Adrenal gland (tissue), 5 donors: Measurements from ENCODE around the gene SMIM12.

Experiments used
- POLR2A ChIP-seq, 2 donors: fragments of 450-650 bp; IDR thresholded peaks; one replicate each; pipeline ENCODE4 v1.6.1; 2017; ENCODE audit warnings: antibody characterized with exemption in 2 of 2, mild to moderate bottlenecking in 2 of 2, moderate library complexity in 1 of 2
- TF ChIP-seq, protein P1 (sequence below), 6 experiments: fragments of 450-650 bp in 4 of 6; fragments of 200-600 bp in 2 of 6; sonication (generic) in 1 of 6; IDR thresholded peaks; 1 replicate in 5 of 6; 2 replicates in 1 of 6; pipeline versions ENCODE4 v1.5.1 to v1.8.0; 2016 to 2021; ENCODE audit warnings: antibody characterized with exemption in 6 of 6, mild to moderate bottlenecking in 2 of 6, moderate library complexity in 1 of 6
- donor health status: DM: no; HTN: no; CAD: no.

GRCh38 chr1:34901919-34902318 is 42.4 kb upstream of the SMIM12 start:
- no peak for TF ChIP-seq POLR2A (IDR thresholded peaks at IDR 0.05)
- TF ChIP-seq, protein P1, sequence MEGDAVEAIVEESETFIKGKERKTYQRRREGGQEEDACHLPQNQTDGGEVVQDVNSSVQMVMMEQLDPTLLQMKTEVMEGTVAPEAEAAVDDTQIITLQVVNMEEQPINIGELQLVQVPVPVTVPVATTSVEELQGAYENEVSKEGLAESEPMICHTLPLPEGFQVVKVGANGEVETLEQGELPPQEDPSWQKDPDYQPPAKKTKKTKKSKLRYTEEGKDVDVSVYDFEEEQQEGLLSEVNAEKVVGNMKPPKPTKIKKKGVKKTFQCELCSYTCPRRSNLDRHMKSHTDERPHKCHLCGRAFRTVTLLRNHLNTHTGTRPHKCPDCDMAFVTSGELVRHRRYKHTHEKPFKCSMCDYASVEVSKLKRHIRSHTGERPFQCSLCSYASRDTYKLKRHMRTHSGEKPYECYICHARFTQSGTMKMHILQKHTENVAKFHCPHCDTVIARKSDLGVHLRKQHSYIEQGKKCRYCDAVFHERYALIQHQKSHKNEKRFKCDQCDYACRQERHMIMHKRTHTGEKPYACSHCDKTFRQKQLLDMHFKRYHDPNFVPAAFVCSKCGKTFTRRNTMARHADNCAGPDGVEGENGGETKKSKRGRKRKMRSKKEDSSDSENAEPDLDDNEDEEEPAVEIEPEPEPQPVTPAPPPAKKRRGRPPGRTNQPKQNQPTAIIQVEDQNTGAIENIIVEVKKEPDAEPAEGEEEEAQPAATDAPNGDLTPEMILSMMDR (IDR thresholded peaks at IDR 0.05), result no peak
